Activated gamma-delta T cell treated with anti-CD3 and anti-CD28 coated beads, Interleukin-2, amount 50 U/mL, for 16 hours (primary cell): ENCODE results near the gene PRICKLE1.

Experiments used
- DNase-seq: peaks from one replicate; pipeline ENCODE4 v3.0.0-alpha.2; 2020; ENCODE audit warnings: low read depth

PRICKLE1 gene

DNA sequence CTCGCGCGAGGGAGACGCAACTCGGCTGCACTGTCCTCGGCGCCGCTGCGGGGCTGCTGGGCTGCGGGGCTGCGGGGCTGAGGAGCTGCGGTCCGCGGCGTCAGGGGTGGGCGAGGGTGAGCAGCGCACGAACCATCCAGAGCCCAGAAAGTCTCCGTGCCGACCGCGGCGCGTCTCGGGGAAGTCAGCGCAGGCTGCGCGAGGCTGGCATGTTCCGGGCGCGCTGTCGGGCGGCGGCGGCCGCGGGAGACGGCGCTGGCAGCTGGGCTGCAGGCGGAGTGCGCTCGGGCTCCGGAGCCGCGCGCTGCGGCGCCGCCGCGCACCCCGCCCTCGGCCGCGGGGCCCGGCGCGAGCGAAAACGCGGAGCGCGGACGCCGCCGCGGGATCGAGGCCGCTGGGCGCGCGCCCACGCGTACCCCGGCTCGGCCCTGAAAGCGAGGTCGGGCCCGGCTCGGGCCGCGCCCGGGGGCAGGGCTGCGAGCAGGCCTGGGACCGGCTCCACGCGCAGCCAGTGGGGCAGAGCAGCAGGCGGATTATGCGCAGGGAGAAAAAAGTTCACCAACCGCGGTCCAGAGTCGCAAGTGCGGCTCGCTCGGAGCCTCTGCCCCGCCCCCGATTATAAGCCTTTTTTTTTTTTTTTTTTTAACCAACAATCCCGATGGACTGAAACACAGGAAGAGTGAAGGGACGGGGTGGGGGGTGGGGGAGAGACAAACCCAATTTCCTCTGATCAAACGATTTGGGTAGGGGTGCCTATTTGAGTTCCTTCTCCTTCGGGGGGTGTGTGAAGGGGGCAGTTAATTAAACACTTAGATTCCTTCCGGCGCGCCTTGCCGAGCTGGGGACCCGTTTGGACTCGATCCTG is at the start of gene PRICKLE1:
TSS of gene PRICKLE1 (minus strand) at position 282 of the 865 bp plus-strand sequence. CDS start 117,230 bp downstream, outside the sequence.
- DNase-seq = no peak

DNA sequence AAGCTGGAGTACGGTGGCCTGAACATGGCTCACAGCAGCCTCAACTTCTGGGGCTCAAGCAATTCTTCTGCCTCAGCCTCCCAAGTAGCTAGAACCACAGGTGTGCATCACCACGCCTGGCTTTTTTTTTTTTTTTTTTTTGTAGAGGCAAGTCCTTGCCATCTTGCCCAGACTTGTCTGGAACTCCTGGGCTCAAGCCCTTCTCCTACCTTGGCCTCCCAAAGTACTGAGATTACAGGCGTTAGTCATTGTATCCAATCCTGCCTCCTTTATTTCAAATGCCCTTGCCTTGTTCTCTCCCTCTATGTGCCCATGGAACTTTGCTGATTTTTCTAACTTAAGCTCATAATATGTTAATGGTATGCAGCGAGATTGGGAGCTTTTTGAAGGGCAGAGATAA is 49.2 kb upstream of the PRICKLE1 start:
- no peak for DNase-seq

DNA sequence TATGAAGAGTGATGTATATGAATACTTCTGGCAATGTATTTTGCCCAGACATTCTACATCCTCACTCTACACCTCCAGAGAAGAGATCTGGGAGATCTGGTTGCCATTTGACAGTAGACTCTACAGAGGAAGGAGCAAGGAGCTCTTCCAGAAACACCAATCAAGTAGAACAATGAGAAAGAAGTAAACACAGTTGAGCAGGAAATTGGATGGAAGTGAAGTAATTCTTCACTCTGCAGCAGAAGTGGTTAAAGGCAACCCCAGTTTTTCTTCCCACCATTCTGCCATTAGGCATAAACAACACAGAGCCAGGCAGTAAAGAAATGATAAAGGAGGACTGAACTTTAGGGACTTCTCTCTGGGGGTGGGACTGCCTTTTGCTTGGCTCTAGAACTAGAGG is 48.5 kb upstream of the PRICKLE1 start:
- no peak for DNase-seq

DNA sequence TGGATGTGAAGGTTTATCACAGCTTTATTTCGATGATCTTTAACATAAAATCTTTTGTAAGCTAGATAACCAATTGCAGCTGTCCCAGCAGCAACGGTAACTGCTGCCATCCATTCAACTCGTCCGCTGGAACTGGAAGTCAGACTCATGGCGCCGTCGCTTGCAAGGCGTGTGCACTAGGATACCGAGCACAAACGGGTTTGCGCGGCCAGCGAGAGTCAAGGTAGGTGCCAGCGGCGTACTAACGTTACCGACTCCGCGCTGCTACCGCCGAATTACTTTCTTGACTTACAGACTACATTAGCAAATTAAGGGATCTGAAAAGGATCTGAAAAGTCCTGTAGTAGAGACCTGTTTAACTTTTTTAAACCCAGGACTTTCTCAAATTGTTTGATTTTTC is 47.4 kb upstream of the PRICKLE1 start:
- no peak for DNase-seq

DNA sequence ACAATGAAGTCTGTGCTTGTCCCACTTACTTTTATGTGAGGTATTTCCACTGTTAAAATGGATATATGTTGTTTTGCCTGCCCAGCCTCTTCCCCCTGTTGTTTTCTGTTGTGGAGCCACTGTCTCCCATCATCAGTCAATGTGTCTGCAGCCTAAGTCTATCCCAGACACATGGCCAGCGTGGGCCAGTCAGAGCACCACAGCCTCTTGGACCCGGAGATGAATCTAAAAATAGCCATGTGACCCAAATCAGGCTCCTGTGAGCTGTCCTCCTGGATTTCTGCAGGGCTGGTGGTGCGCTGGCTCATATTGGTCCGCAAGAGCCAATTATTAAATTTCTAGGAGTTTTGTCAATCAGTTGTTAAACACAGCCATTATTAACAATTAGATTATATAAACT is 44.0 kb upstream of the PRICKLE1 start:
- DNase-seq = no peak

DNA sequence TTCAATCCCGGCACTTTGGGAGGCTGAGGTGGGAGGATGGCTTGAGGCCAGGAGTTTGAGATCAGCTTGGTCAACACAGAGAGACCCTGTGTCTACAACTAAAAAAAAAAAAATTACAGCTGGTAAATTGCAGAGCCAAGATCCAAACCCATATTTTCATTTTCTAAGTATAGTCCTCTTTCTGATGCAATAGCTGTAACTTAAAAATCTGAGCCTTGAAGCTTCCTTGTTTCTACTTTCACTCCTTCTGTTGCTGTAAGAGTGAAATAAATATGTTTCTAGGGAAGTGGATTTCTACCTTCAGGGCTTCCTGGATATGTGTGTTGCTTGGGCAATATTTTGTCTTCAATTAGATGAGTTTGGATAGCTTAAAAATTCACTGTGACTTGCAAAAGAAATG is 42.0 kb upstream of the PRICKLE1 start:
- DNase-seq = no peak

DNA sequence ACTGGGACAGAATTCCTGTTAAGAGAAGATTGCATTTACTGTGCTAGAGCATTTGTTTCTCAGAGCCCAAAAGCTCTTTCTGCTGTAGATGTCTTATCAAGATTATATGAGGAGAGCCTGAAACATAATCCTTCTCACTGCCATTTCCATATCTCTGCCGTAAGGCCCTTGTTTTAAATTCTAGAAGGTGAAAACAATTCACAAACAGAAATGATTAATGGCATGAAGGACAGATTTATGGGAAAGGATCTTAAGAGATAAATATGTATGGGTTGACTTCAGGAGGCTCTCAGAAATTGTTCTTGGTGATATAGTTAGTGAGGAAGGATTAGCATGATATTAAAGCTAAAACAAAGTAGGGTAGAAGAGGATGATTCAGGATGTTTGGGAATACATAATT is 40.8 kb upstream of the PRICKLE1 start:
- DNase-seq = no peak

DNA sequence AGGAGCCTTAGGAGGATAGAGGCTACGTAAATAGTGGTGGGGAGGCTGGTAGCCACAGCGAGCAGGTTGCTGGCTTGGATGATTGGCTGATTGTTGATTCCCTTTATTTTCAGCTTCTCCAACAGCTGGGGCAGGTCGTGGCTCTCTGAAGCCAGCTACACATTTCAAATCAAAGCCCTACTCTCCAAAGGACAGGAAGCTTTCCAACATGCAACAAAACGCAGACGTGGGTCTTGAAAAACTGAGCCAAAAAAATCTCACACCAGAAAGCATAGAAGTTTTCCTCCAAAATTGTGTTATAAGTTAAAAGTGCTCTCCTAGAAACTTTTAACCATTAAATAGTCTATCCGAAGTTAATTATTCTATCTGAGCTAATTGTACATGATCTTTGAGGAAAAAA is 37.6 kb upstream of the PRICKLE1 start:
- DNase-seq = no peak

DNA sequence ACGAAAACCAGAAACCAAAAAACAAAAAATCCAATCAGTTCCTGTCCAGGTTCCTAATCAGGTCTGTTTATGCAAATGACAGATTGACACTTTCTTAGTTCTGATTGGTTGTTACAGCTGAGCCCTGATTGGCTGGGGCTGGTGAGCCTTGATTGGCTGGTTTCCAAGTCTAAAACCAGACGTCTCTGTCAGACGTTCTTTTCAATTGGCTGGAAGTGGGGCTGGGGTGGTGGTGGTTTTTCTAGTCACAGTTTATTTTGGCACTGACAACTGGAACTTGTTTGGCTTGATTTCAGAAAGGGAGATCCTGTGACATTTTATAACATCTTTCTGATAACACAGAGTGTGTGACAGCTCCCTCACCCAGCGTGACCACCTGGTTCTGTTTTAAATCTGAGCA is 36.1 kb upstream of the PRICKLE1 start:
- no peak for DNase-seq

DNA sequence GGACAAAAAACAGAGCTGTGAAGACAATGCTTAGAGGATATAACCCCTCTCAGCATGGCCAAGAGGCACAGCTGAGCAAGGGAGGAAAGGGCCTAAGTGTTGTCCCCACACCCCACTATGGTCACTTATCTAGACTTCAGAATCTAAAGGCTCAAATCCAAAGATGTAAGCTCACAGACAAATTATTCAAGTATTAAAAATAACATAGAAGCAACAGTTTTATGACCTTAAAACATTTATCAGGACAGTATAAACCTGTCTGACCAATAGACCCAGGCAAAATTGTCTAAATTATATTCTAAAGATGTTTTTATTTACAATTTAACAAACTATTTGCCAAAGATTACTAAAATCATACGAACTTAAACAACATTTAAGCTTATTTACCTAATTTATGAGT is 28.1 kb upstream of the PRICKLE1 start:
- DNase-seq = no peak

DNA sequence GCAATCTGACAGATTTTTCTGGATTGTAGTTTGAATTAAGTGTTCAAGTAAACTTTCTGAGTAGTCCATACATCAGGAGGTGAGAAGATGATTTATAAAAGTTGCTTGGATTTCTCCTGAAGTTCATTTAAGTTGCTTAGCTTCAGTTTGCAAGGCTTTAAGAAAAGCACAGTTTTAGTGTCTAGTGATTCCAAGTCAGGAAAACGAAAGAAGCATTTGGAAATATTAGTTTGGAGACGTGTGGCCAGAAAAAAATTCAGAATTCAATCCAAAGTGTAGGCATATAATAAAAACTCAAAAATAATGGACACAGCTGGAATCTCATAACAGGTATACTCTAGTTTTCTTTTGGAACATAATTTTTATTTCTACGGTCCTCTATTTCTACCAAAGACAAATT is 25.5 kb upstream of the PRICKLE1 start:
- DNase-seq = no peak

DNA sequence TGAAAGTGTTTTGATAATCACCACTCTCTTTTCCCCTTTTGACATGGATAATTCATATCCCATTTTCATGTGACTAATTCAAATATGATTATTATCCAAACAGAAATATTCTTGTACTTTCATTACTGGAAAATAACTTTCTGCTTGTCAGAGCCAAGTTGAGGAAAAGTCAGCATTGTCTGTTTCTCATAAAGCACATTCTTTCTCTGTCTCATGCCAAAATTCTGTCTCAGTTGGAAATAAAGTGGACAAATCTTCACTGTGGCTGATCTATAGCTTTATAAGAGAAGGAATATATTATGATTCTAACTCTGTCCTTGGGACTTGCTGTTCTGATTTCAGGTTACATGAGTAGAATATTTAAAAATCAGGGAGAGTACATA is 22.7 kb upstream of the PRICKLE1 start:
- DNase-seq = no peak

DNA sequence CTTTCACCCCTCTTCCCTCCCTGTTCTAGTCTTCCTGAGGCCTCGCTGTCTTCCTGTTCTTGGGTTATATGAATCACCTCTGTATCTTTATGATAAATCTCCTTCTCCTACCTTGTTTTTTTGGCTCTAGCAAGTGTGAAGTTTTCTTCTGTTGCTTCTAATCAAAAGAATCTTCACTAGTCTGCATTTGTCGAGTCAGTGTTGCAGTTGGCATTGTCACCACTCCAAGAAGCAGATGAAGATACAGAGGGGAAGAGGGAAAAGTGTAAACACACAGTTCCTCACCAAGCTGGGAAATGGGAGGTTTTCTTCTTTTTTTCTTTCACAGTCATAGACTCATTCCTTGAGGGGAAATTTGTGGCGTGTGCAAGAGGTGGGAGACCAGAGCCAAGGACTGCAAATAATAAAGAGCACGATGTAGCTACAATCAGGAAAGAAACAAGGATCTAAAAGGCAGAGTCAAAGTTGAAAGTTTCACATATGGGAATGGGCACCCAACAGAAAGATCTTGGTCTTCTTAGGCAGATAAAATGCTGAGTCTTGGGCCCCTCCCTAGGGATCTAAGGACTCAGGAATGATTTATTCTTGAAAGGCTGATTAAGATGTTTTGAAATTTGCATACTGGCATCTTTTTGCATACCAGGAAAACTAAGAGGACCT is 22.2 kb upstream of the PRICKLE1 start:
- DNase-seq = no peak

DNA sequence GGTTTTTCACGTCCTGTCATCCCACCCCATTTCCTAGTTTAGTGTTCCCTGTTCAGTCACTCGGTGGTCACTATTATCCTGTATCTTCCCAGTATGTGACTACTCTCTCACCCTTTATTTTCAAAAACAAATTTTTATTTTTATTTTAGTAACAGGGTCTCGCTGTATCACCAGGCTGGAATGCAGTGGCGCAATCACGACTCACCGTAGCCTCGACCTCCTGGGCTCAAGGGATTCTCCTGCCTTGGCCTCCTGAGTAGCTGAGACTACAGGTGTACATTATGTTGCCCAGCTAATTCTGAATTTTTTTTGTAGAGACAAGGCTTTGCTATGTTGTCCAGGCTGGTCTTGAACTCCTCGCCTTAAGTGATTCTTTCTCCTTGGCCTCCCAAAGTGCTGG is 20.1 kb upstream of the PRICKLE1 start:
- DNase-seq = no peak

DNA sequence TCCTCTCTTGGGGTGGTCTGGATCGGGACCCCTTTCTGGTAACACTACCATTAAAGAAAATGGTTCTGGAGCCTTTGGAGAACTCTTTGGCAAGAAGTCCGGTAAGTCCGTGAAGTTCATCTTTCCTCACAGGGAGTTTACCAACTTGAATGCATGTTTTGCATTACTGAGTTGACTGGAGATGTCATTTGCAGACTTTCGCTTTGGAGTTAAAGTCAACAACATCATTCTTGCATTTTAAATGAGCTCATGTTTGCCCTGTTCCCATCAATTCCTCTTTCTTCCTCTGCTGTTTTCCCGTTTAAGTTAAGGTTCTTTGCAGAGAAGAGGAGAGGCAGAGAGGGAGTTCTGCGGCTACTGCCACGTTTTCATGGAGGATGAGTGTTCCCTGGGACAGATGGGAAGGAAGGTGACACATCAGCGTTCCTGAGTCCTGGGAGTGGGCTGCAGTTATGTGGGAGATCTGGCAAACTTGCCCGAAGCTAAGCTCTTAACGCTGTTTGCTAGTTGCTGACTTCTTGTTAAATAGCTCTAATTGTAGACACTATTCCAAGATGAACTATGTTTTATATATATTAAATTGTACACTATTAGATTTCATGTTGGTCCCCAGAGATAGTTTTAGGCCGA is 18.8 kb upstream of the PRICKLE1 start:
- DNase-seq = no peak

DNA sequence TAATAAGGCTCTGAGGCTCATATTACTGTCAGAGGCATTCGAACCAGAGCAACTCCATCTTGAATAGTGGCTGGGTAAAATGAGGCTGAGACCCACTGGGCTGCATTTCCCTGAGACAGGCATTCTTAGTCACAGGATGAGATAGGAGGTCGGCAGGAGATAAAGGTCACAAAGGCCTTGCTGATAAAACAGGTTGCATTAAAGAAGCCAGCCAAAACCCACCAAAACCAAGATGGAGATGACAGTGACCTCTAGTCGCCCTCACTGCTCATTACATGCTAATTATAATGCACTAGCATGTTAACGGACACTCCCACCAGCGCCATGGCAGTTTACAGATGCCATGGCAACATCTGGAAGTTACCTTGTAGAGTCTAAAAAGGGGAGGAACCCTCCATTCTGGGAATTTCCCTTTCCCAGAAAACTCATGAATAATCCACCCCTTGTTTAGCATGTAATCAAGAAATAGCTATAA is 18.1 kb upstream of the PRICKLE1 start:
- DNase-seq = no peak

DNA sequence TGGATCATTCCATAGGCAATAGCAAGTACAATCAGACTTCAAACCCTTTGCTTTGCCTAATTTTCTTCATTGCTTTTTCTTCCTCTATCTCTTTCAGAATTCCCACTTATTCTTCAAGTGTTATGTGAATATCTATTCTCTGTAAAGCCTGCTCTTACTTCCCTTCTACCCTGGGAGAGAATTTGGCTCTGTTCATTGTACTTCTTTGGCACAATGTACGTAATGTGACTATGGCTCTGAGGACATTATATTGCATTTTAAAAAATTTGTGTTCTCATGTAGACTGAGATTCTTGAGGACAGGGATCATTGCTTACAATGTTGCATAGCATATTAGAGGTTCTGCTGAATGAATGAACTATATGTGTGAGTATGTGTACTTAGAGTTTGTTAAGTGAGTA is 16.9 kb upstream of the PRICKLE1 start:
- DNase-seq = no peak

DNA sequence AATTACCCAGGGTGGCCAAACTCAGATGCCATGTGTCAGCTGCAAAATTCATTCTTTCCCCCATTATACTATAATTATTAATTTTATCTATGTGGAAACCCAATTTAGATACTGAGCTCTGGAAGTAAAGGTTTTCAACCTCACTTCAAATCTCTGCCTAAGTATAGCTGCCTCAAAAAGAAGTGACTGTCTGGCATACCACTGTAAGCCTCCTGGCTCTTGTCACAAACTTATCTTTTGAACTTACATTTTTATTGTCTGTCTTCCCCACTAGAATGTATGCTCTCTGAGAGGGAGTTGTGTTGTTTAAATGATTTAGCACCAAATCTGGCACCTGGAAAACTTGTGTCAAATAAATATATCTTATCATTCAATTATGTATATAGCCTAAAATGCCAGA is 16.1 kb upstream of the PRICKLE1 start:
- DNase-seq = no peak

DNA sequence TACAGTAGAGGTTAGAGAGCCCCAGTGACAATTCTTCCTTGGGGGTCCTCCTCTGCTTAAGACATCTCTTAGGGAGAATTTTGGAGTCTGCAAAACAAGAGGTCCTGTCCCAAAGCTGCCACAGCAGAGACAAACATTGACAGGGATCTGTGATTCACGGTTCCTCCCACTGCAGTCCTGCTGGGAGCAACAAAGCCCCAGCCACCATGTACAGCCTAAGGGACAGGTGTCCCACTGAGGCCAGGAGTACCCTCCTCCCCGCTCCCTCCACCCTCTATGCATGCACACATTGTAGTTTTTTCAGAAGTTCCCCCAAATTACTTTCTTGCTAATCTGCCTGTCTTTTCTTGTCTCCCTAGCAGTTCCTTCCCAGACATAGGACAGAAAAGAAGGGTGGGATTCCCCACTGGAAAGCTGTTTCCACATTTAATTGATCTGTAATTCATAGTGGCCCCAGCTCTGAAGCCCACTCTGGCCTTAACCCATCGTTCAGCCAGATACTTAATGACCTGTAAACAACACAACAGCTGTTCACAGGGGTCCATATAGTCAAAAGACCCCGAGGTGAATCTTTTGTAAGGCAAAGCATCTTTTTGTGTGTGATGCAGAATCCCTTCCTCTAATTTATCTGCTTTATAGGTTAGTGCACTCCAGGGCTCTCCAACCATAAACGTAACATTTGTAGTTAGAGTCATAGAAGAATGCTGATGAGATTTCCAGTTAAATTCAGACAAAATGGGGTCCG is 13.9 kb upstream of the PRICKLE1 start:
- DNase-seq = no peak

DNA sequence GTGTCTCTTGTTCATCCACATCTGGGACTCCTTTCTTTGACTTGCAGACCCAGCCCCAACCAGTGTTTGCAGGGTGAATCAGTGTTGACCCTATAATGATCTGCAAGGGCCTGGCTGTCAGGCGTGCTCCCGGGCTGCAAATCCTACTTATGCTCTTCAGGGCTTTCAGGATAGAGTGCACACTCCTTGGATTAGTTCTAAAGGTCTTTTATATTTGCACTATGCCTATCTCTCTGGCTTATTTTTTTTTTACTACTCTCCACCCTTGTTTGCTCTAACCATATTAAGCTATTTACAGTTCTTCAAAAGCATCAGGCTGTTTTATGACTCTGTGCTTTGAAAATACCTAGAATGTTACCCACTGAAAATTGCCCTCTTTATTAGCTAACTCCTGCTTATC is 4.3 kb upstream of the PRICKLE1 start:
- DNase-seq = no peak

DNA sequence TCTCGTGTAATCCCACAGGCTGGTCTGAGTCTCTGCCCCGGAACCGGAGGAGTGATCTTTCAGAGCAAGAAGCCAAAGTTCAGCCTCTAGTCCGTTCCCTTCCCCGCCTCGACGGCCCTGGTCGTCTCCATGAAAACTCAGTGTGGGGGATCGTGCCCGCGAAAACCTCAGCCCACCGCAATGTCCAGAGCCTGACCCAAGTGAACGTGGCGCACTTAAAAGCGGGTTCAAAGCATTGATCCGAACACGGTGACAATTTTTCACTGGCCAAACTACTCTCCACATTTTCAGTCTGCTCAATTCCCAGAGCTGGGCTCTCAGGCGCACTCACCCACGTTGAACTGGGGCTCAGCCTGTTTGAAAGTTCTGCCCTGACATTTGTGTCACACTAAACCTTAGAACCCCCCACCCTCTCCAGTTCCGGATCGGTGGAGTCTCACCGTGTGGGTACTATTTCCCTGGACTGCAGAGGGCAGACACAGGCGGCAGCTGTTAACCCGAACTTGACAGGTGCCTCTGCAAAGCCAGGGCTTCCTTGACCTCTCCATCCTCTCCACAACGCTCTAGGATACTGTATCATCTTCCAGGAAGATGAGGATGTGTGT is 886 bp upstream of the PRICKLE1 start:
- no peak for DNase-seq
